GM12874 (cell line): ENCODE measurements around the gene WDR54.

Experiments used
- CTCF ChIP-seq: IDR thresholded peaks from 2 replicates; pipeline ENCODE4 v1.5.1; 2011; ENCODE audit warnings: low read depth, mild to moderate bottlenecking, control low read depth, low read length, moderate library complexity; ENCODE audit not compliant: insufficient read depth

WDR54 gene

GRCh38 chr2:74462786-74463105, 41.2 kb downstream of the WDR54 start:
- TF ChIP-seq CTCF, result no peak

- no peak for TF ChIP-seq CTCF
Measured at GRCh38 chr2:74464406-74464805, 42.9 kb downstream of the WDR54 start.

GRCh38 chr2:74471332-74472065, 50.0 kb downstream of the WDR54 start:
- no peak for TF ChIP-seq CTCF

- no peak for TF ChIP-seq CTCF
Measured at GRCh38 chr2:74472086-74472944, 50.8 kb downstream of the WDR54 start, which contains the start of gene MRPL53. TSS of gene MRPL53 (minus strand) at chr2:74472680. CDS start at chr2:74472660, 20 bp downstream.

- TF ChIP-seq CTCF, result no peak
Measured at GRCh38 chr2:74472945-74473258, 51.4 kb downstream of the WDR54 start.

GRCh38 chr2:74474481-74474880, 53.0 kb downstream of the WDR54 start:
- no peak for TF ChIP-seq CTCF

GRCh38 chr2:74474899-74475298, 53.4 kb downstream of the WDR54 start:
- peak; percentile 57 for TF ChIP-seq CTCF
